Effector memory CD4-positive, alpha-beta T cell (primary cell): ENCODE results near the gene WDFY4.

Experiments used
- DNase-seq, 3 donors: peaks; one replicate each; pipeline ENCODE4 v3.0.0-alpha.2; 2020
- H3K27ac ChIP-seq: 2 replicates; pipeline ENCODE4 v1.7.0; 2013; ENCODE audit warnings: mild to moderate bottlenecking, low read length, moderate library complexity; ENCODE audit not compliant: insufficient read depth, poor library complexity, severe bottlenecking
- H3K27me3 ChIP-seq: replicated peaks from 2 replicates; pipeline ENCODE4 v1.7.0; 2013; ENCODE audit warnings: mild to moderate bottlenecking, low read length; ENCODE audit not compliant: insufficient read depth, control insufficient read depth, poor library complexity, severe bottlenecking
- H3K36me3 ChIP-seq: 2 replicates; pipeline ENCODE4 v1.7.0; 2013; ENCODE audit warnings: mild to moderate bottlenecking, low read length, moderate library complexity; ENCODE audit not compliant: control insufficient read depth, insufficient read depth
- H3K4me1 ChIP-seq: 2 replicates; pipeline ENCODE4 v1.7.0; 2013; ENCODE audit warnings: low read length, mild to moderate bottlenecking; ENCODE audit not compliant: control insufficient read depth, insufficient read depth, poor library complexity, severe bottlenecking
- H3K4me3 ChIP-seq: 2 replicates; pipeline ENCODE4 v1.7.0; 2013; ENCODE audit warnings: low read length, low read depth, mild to moderate bottlenecking; ENCODE audit not compliant: insufficient read depth, poor library complexity, severe bottlenecking
- H3K9me3 ChIP-seq: 2 replicates; pipeline ENCODE4 v1.7.0; 2013; ENCODE audit warnings: mild to moderate bottlenecking, low read length, moderate library complexity; ENCODE audit not compliant: control insufficient read depth

Gene WDFY4

GRCh38 chr10:48670978-48671913 lies 13.4 kb upstream of the WDFY4 start:
- no peaks in the 10 kb centered on the region for H3K27me3 ChIP-seq
- H3K27ac ChIP-seq, result no peak overlapping the region
- H3K4me3 ChIP-seq, result no peak overlapping the region
- no peak for DNase-seq
- no peaks in the 10 kb centered on the region for H3K4me1 ChIP-seq
- no peaks in the 10 kb centered on the region for H3K9me3 ChIP-seq
- no peaks in the 10 kb centered on the region for H3K36me3 ChIP-seq

- Histone ChIP-seq H3K27me3 (no peaks in the 10 kb centered on the region), H3K4me1 (no peaks in the 10 kb centered on the region), H3K27ac (no peak overlapping the region), H3K4me3 (no peak overlapping the region), H3K36me3 (no peaks in the 10 kb centered on the region), H3K9me3 (no peaks in the 10 kb centered on the region)
- DNase-seq, result no peak
Measured at GRCh38 chr10:48671914-48672595, 12.6 kb upstream of the WDFY4 start.

GRCh38 chr10:48672596-48673265 lies 11.9 kb upstream of the WDFY4 start:
- no peaks in the 10 kb centered on the region for H3K4me1 ChIP-seq
- H3K9me3 ChIP-seq, result no peaks in the 10 kb centered on the region
- no peaks in the 10 kb centered on the region for H3K36me3 ChIP-seq
- no peaks in the 10 kb centered on the region for H3K27me3 ChIP-seq
- no peak for DNase-seq
- no peak overlapping the region for H3K27ac ChIP-seq
- no peak overlapping the region for H3K4me3 ChIP-seq

- H3K4me1 ChIP-seq, result no peaks in the 10 kb centered on the region
- no peaks in the 10 kb centered on the region for H3K9me3 ChIP-seq
- H3K4me3 ChIP-seq, result no peak overlapping the region
- no peaks in the 10 kb centered on the region for H3K27me3 ChIP-seq
- no peak overlapping the region for H3K27ac ChIP-seq
- H3K36me3 ChIP-seq, result no peaks in the 10 kb centered on the region
- DNase-seq, result no peak
Measured at GRCh38 chr10:48677625-48678024, 7.0 kb upstream of the WDFY4 start.

- Histone ChIP-seq H3K4me3 (no peak overlapping the region), H3K4me1 (no peaks in the 10 kb centered on the region), H3K27ac (no peak overlapping the region), H3K9me3 (no peaks in the 10 kb centered on the region), H3K27me3 (no peaks in the 10 kb centered on the region), H3K36me3 (no peaks in the 10 kb centered on the region)
- DNase-seq, result no peak
Measured at GRCh38 chr10:48678041-48678440, 6.6 kb upstream of the WDFY4 start.

- Histone ChIP-seq H3K27ac (no peak overlapping the region), H3K27me3 (no peaks in the 10 kb centered on the region), H3K4me3 (no peak overlapping the region), H3K9me3 (no peaks in the 10 kb centered on the region), H3K4me1 (no peaks in the 10 kb centered on the region), H3K36me3 (no peaks in the 10 kb centered on the region)
- no peak for DNase-seq
Measured at GRCh38 chr10:48681740-48682139, 2.9 kb upstream of the WDFY4 start.

- Histone ChIP-seq H3K36me3 (no peaks in the 10 kb centered on the region), H3K9me3 (no peaks in the 10 kb centered on the region), H3K27me3 (no peaks in the 10 kb centered on the region), H3K4me1 (no peaks in the 10 kb centered on the region), H3K4me3 (no peak overlapping the region), H3K27ac (no peak overlapping the region)
- no peak for DNase-seq
Measured at GRCh38 chr10:48682265-48682664, 2.4 kb upstream of the WDFY4 start.

- Histone ChIP-seq H3K27me3 (no peaks in the 10 kb centered on the region), H3K9me3 (no peaks in the 10 kb centered on the region), H3K4me3 (no peak overlapping the region), H3K27ac (no peak overlapping the region), H3K36me3 (no peaks in the 10 kb centered on the region), H3K4me1 (no peaks in the 10 kb centered on the region)
- no peak for DNase-seq
Measured at GRCh38 chr10:48683424-48683823, 1.2 kb upstream of the WDFY4 start.

GRCh38 chr10:48683868-48684267 lies 805 bp upstream of the WDFY4 start:
- no peak for DNase-seq
- H3K9me3 ChIP-seq, result no peaks in the 10 kb centered on the region
- H3K4me1 ChIP-seq, result no peaks in the 10 kb centered on the region
- no peaks in the 10 kb centered on the region for H3K36me3 ChIP-seq
- H3K27me3 ChIP-seq, result no peaks in the 10 kb centered on the region
- no peak overlapping the region for H3K4me3 ChIP-seq
- H3K27ac ChIP-seq, result no peak overlapping the region

- H3K27me3 ChIP-seq, result no peaks in the 10 kb centered on the region
- no peak overlapping the region for H3K27ac ChIP-seq
- no peaks in the 10 kb centered on the region for H3K4me1 ChIP-seq
- DNase-seq, result no peak
- H3K36me3 ChIP-seq, result no peaks in the 10 kb centered on the region
- H3K4me3 ChIP-seq, result no peak overlapping the region
- H3K9me3 ChIP-seq, result no peaks in the 10 kb centered on the region
Measured at GRCh38 chr10:48684463-48684791, 246 bp upstream of the WDFY4 start.
